OCI-LY3 (cell line): Measurements from ENCODE around the gene PODNL1.
"Not testable (repeated sequence)": the region's sequence is repeated elsewhere in the genome, so short reads cannot be mapped to it uniquely, and the experiment has no call there.

ENCODE experiments used
- H2AFZ ChIP-seq: fragments of 200-600, 300-600 bp; shearing (Covaris generic); 2 replicates; pipeline ENCODE4 v1.6.0; 2014; ENCODE audit warnings: antibody characterized with exemption, low read depth, low read length
- H3K27ac ChIP-seq: fragments of 200-600, 300-600 bp; sonication (generic); 2 replicates; pipeline ENCODE4 v1.5.1; 2014; ENCODE audit warnings: mild to moderate bottlenecking, low read length, moderate library complexity, mixed read lengths
- H3K27me3 ChIP-seq: fragments of 200-600, 300-600 bp; sonication (generic); 2 replicates; pipeline ENCODE4 v1.6.1; 2014; ENCODE audit warnings: low read depth, low read length, mixed read lengths
- H3K36me3 ChIP-seq: fragments of 200-600, 300-600 bp; sonication (generic); replicated peaks from 2 replicates; pipeline ENCODE3; 2014; ENCODE audit warnings: low read depth, low read length, mixed read lengths
- H3K4me1 ChIP-seq: fragments of 300-600, 200-600 bp; sonication (generic); 2 replicates; pipeline ENCODE4 v1.6.1; 2014; ENCODE audit warnings: low read length, mixed read lengths
- H3K4me2 ChIP-seq: fragments of 200-600, 300-600 bp; sonication (generic); 2 replicates; pipeline ENCODE4 v1.6.1; 2014; ENCODE audit warnings: low read length, mixed read lengths
- H3K4me3 ChIP-seq: fragments of 300-600, 200-600 bp; sonication (generic); 2 replicates; pipeline ENCODE4 v1.5.1; 2014; ENCODE audit warnings: antibody characterized with exemption, mild to moderate bottlenecking, low read length, moderate library complexity
- H3K79me2 ChIP-seq: fragments of 300-600, 200-600 bp; shearing (Covaris generic); 2 replicates; pipeline ENCODE4 v1.6.1; 2014; ENCODE audit warnings: mild to moderate bottlenecking, low read length, mixed read lengths
- H3K9ac ChIP-seq: fragments of 300-600, 200-600 bp; shearing (Covaris generic); 2 replicates; pipeline ENCODE4 v1.6.0; 2014; ENCODE audit warnings: mild to moderate bottlenecking, low read length, moderate library complexity
- H3K9me3 ChIP-seq: fragments of 200-600, 300-600 bp; shearing (Covaris generic); 2 replicates; pipeline ENCODE4 v1.6.1; 2014; ENCODE audit warnings: low read length, mixed read lengths; ENCODE audit not compliant: insufficient read depth
- H4K20me1 ChIP-seq: fragments of 200-600, 300-600 bp; sonication (generic); 2 replicates; pipeline ENCODE4 v1.6.1; 2016; ENCODE audit warnings: low read length, mixed read lengths; ENCODE audit not compliant: insufficient read depth
- CTCF ChIP-seq: fragments of 200-600, 300-600 bp; sonication (generic); IDR thresholded peaks from 2 replicates; pipeline ENCODE4 v1.5.1; 2014; ENCODE audit warnings: antibody characterized with exemption, low read length, low read depth
- EZH2phosphoT487 ChIP-seq: fragments of 200-600 bp; shearing (Covaris generic); IDR thresholded peaks from 2 replicates; pipeline ENCODE4 v1.6.1; 2018; ENCODE audit warnings: antibody characterized with exemption, mixed run types, low read depth

The PODNL1 gene

GRCh38 chr19:13977803-13978202 lies 39.6 kb upstream of the PODNL1 start:
- Histone ChIP-seq H3K27ac (no peak overlapping the region), H3K9ac (no peak overlapping the region), H3K4me3 (no peak overlapping the region), H3K27me3 (no peaks in the 10 kb centered on the region), H3K9me3 (no peaks in the 10 kb centered on the region), H3K4me1 (no peaks in the 10 kb centered on the region), H3K4me2 (no peak overlapping the region), H3K36me3 (peaks cover 4% of the 10 kb centered on the region), H4K20me1 (no peaks in the 10 kb centered on the region), H3K79me2 (no peaks in the 10 kb centered on the region), H2AFZ (no peak overlapping the region)
- no peak for TF ChIP-seq EZH2phosphoT487
- no peak for TF ChIP-seq CTCF

DNA sequence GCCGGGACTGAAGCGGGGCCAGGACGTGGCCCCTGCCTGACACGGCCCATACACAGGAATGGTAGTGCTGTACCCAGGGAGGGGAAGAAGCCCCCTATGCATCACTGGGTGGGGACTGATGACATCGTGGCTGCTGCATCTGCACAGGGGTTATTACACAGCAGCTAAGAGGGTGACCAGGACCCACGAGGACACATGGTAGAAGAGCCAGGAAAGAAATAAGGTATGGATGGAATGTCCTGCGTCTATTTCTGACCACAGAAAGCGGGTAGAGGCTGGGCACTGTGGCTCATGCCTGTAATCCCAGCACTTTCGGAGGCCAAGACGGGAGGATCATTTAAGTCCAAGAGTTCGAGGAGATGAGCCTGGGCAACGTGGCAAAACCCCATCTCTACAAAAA lies 38.2 kb upstream of the PODNL1 start:
- H3K9me3 ChIP-seq = no peaks in the 10 kb centered on the region
- H3K27ac ChIP-seq = no peak overlapping the region
- H3K36me3 ChIP-seq = peaks cover 5% of the 10 kb centered on the region
- no peaks in the 10 kb centered on the region for H3K79me2 ChIP-seq
- no peak overlapping the region for H3K4me3 ChIP-seq
- no peak overlapping the region for H3K4me2 ChIP-seq
- no peak overlapping the region for H2AFZ ChIP-seq
- no peaks in the 10 kb centered on the region for H4K20me1 ChIP-seq
- H3K4me1 ChIP-seq = no peaks in the 10 kb centered on the region
- H3K9ac ChIP-seq = no peak overlapping the region
- TF ChIP-seq EZH2phosphoT487 = no peak
- TF ChIP-seq CTCF = no peak
- H3K27me3 ChIP-seq = no peaks in the 10 kb centered on the region

- Histone ChIP-seq H3K36me3 (peaks cover 5% of the 10 kb centered on the region), H3K79me2 (no peaks in the 10 kb centered on the region), H3K27me3 (no peaks in the 10 kb centered on the region), H3K27ac (no peak overlapping the region), H3K4me2 (no peak overlapping the region), H4K20me1 (no peaks in the 10 kb centered on the region), H3K4me3 (no peak overlapping the region), H3K4me1 (no peaks in the 10 kb centered on the region), H3K9ac (no peak overlapping the region), H3K9me3 (no peaks in the 10 kb centered on the region), H2AFZ (no peak overlapping the region)
- no peak for TF ChIP-seq EZH2phosphoT487
- no peak for TF ChIP-seq CTCF
These were observed 37.7 kb upstream of the PODNL1 start for GRCh38 chr19:13975870-13976269.

GRCh38 chr19:13974073-13974472 lies 35.9 kb upstream of the PODNL1 start:
- no peak overlapping the region for H3K27ac ChIP-seq
- no peak overlapping the region for H3K4me3 ChIP-seq
- no peaks in the 10 kb centered on the region for H4K20me1 ChIP-seq
- no peaks in the 10 kb centered on the region for H3K79me2 ChIP-seq
- peaks cover 5% of the 10 kb centered on the region for H3K36me3 ChIP-seq
- H3K27me3 ChIP-seq = no peaks in the 10 kb centered on the region
- H3K4me2 ChIP-seq = no peak overlapping the region
- TF ChIP-seq EZH2phosphoT487 (no peak), CTCF (no peak)
- H2AFZ ChIP-seq = no peak overlapping the region
- no peaks in the 10 kb centered on the region for H3K9me3 ChIP-seq
- H3K9ac ChIP-seq = no peak overlapping the region
- H3K4me1 ChIP-seq = no peaks in the 10 kb centered on the region

DNA sequence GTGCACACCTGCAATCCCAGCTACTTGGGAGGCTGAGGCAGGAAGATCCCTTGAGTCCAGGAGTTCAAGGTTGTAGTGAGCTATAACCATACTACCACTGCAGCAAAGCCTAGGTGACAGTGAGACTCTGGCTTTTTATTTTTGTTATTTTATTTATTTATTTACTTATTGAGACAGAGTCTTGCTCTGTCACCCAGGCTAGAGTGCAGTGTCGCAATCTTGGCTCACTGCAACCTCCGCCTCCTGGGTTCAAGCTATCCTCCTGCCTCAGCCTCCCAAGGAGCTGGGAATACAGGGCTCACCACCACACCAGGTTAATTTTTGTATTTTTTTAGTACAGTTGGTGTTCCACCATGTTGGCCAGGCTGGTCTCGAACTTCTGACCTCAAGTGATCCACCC lies 35.3 kb upstream of the PODNL1 start:
- not testable (repeated sequence) for H4K20me1 ChIP-seq, H3K27ac ChIP-seq, H3K79me2 ChIP-seq, H2AFZ ChIP-seq, H3K27me3 ChIP-seq, H3K4me2 ChIP-seq, H3K9ac ChIP-seq, H3K4me3 ChIP-seq, H3K9me3 ChIP-seq, H3K36me3 ChIP-seq, H3K4me1 ChIP-seq
